Endodermal cell (in vitro differentiated cells): Measurements from ENCODE around the gene MAST3. TPM values are rescaled to one million over a fixed set of nuclear protein-coding genes. Genes with fewer than 3 reads are reported as not detected.
A peak's percentile ranks its signal among the peaks of the same experiment; 100 is the strongest.

Experiments
- DNase-seq: peaks from one replicate; pipeline ENCODE4 v3.0.0-alpha.2; 2017
- H3K27ac ChIP-seq: 2 replicates; pipeline ENCODE4 v1.5.1; 2013; ENCODE audit warnings: mild to moderate bottlenecking, low read depth, low read length, moderate library complexity
- H3K27me3 ChIP-seq: 2 replicates; pipeline ENCODE4 v1.6.1; 2013; ENCODE audit warnings: mild to moderate bottlenecking, low read length, moderate library complexity; ENCODE audit not compliant: insufficient read depth, control insufficient read depth, poor library complexity, severe bottlenecking
- H3K36me3 ChIP-seq: 2 replicates; pipeline ENCODE4 v1.7.0; 2013; ENCODE audit warnings: mild to moderate bottlenecking, low read length, moderate library complexity; ENCODE audit not compliant: control insufficient read depth, insufficient read depth
- H3K4me1 ChIP-seq: one replicate; pipeline ENCODE4 v1.7.0; 2013; ENCODE audit warnings: low read length; ENCODE audit not compliant: control insufficient read depth, insufficient read depth
- H3K4me3 ChIP-seq: 2 replicates; pipeline ENCODE4 v1.5.1; 2013; ENCODE audit warnings: mild to moderate bottlenecking, low read length, moderate library complexity
- H3K9ac ChIP-seq: 2 replicates; pipeline ENCODE4 v1.6.1; 2013; ENCODE audit warnings: mild to moderate bottlenecking, low read length, moderate library complexity; ENCODE audit not compliant: poor library complexity, severe bottlenecking; ENCODE audit errors: extremely low read depth
- H3K9me3 ChIP-seq: 2 replicates; pipeline ENCODE4 v1.6.1; 2013; ENCODE audit warnings: mild to moderate bottlenecking, low read length, moderate library complexity; ENCODE audit not compliant: control insufficient read depth
- H3K27ac Mint-ChIP-seq: 2 replicates; pipeline ENCODE4 v1.8.0; 2020; ENCODE audit warnings: mixed read lengths
- H3K27me3 Mint-ChIP-seq: 2 replicates; pipeline ENCODE4 v1.8.0; 2021; ENCODE audit warnings: mild to moderate bottlenecking, mixed read lengths; ENCODE audit not compliant: insufficient read depth
- H3K36me3 Mint-ChIP-seq: 2 replicates; pipeline ENCODE4 v1.8.0; 2020; ENCODE audit warnings: low read depth, mixed read lengths
- H3K4me1 Mint-ChIP-seq: 2 replicates; pipeline ENCODE4 v1.8.0; 2020; ENCODE audit warnings: mixed read lengths
- H3K4me3 Mint-ChIP-seq: 2 replicates; pipeline ENCODE4 v1.8.0; 2020; ENCODE audit warnings: mild to moderate bottlenecking, moderate library complexity, mixed read lengths
- H3K9me3 Mint-ChIP-seq: 2 replicates; pipeline ENCODE4 v1.8.0; 2020; ENCODE audit warnings: mild to moderate bottlenecking, mixed read lengths
- CTCF ChIP-seq: fragments of 200-600 bp; sonication (generic); conservative IDR thresholded peaks from 2 replicates; pipeline ENCODE4 v1.5.0; 2021; ENCODE audit warnings: antibody characterized with exemption, mild to moderate bottlenecking
- WGBS, 2 experiments: methylation state at CpG; one replicate each; pipeline versions ENCODE4 v1.1.5 to v1.1.7; 2013; ENCODE audit warnings: missing lambda C conversion rate in 2 of 2, mixed read lengths in 1 of 2; ENCODE audit not compliant: insufficient coverage in 1 of 2, insufficient read length in 1 of 2; 5-methylcytosine and 5-hydroxymethylcytosine counted together
- total RNA-seq, 2 donors: library from RNA; stranded (reverse); fragmentation: NEBNext Ultra II Directional in 1 of 2; extraction: Animal tissue kit (Norgen Biotek cat#: 25700) in 1 of 2; gene quantifications; 2 replicates in 1 of 2; 3 replicates in 1 of 2; pipeline ENCODE4 v1.2.1, GENCODE V29; 2021

The MAST3 gene
- total RNA-seq, 2 donors from 2014 or later = 13.0 to 15.1 TPM

DNA sequence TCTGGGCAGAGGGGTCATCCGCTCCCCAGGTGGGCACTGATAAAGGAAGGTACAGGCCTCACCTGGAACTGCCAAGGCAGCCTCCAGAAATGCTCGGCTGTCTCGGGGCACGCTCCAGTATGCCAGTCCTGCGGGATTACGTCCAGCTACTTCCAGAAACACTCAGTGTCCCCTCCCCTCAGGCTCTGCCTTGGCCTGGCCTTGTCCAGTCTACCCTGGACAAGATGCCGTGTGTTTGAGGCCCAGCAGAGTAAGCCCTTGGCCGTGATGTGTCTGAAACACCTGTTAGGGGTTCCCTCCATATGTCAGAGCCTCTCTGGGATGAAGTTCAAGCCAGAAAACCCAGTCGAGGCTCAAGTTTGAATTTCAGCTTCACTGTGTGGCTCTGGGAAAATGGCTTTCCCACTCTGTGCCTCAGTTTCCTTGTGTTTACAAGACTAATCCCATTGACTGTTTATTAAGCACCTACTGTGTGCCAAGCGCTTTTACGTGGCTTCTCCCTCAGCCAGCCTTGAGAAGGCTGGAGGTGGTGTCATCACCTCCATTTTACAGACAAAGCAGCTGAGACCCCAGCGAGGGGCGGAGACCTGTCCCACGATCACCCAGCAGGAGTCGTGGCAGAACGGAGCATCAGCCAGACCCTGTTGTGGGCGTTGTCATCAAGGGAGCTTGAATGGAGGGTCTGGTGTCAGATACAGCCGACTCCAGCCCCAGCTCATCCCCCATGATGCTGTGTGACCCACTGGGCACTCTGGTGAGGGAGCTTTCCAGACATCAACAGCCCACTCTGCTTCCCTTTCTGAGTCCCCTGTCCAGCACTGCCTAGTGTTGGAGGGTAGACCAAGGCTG lies 53.4 kb downstream of the MAST3 start:
- Mint-ChIP-seq H3K36me3 (peaks cover 13% of the 10 kb centered on the region), H3K27ac (no peak overlapping the region), H3K27me3 (no peaks in the 10 kb centered on the region), H3K4me3 (peak overlapping the region; percentile 79), H3K9me3 (no peaks in the 10 kb centered on the region), H3K4me1 (peaks cover 7% of the 10 kb centered on the region)
- DNase-seq = no peak
- Histone ChIP-seq H3K27ac (no peak overlapping the region), H3K36me3 (peaks cover 4% of the 10 kb centered on the region), H3K4me3 (no peak overlapping the region), H3K27me3 (no peaks in the 10 kb centered on the region), H3K9ac (no peak overlapping the region), H3K4me1 (no peaks in the 10 kb centered on the region), H3K9me3 (no peaks in the 10 kb centered on the region)
- no peak for TF ChIP-seq CTCF
- 85 to 91% methylated on average over 14 to 18 of the region's 18 CpGs for WGBS, 2 experiments

DNA sequence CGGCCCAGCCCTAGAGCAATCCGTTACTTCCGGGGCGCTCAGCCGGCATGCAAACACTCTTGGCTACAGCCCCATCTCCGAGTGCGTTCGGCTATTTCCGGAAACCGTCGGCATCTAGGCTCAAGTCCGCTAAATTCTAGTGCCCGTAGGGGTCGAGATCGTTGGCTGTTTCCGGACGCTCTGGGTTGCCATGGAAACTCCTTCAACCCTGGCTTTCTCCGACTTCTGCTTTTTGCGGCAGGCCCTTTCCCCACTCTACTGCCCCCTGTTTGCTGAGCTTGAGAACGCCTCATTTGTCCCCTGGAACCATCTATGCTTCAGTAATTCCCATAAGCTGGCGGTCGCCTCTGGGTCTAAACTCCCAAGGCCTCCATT lies 54.9 kb downstream of the MAST3 start:
- peak; percentile 99 for DNase-seq
- no peaks in the 10 kb centered on the region for H3K9me3 Mint-ChIP-seq
- no peaks in the 10 kb centered on the region for H3K27me3 Mint-ChIP-seq
- Histone ChIP-seq H3K27ac (peak overlapping the region; percentile 88), H3K9me3 (no peaks in the 10 kb centered on the region), H3K36me3 (peaks cover 4% of the 10 kb centered on the region), H3K27me3 (no peaks in the 10 kb centered on the region), H3K4me3 (peak overlapping the region; percentile 75), H3K4me1 (no peaks in the 10 kb centered on the region), H3K9ac (peak overlapping the region; percentile 75)
- peak; percentile 83 for TF ChIP-seq CTCF
- H3K4me3 Mint-ChIP-seq = peak overlapping the region; percentile 79
- H3K36me3 Mint-ChIP-seq = peaks cover 10% of the 10 kb centered on the region
- peak overlapping the region; percentile 98 for H3K27ac Mint-ChIP-seq
- 0 to 1% methylated on average over 19 to 22 of the region's 22 CpGs for WGBS, 2 experiments
- H3K4me1 Mint-ChIP-seq = peaks cover 7% of the 10 kb centered on the region

DNA sequence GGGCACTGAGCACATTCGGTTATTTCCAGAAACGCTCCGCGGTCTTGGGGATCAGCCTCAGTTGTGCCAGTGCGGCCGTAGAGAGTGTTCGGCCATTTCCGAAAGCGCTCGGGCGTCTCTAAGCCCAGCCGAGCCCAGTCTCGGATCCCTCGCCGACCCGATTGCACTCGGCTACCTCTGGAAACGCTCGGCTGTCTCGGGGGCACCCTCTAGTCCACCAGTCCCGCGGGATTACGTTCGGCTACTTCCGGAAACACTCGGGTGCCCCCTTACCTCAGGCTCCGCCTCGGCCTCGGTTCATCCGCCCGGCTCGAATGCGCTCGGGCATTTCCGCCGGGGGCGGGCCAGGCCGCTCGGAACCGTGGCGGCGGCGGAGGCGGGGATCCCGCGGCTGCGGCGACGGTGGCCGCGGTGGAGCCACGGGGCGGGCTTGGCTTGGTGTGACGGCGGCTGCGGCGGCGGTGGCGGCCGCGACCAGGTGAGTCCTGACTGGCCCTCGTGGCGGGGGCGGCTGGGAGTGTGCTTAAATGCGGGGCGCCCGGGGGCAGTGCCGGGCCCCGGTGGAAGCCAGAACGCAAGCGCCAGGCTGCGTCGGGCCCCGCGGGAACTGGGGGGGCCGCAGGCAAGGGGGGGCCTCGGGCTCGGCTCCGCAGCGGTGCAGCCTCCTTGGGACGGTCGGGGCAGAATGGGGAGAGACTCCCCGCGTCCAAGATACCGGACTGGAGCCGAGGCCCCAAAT lies 55.4 kb downstream of the MAST3 start, which contains the start of gene PIK3R2:
Gene PIK3R2 (plus strand): TSS at position 347 of the 739 bp plus-strand sequence. CDS start 2,717 bp downstream, outside the sequence.
- DNase-seq = peak; percentile 100
- Mint-ChIP-seq H3K36me3 (peaks cover 8% of the 10 kb centered on the region), H3K27ac (peak within 1 kb of the TSS; percentile 98), H3K4me1 (peaks cover 7% of the 10 kb centered on the region), H3K9me3 (no peaks in the 10 kb centered on the region), H3K27me3 (no peaks in the 10 kb centered on the region), H3K4me3 (peak within 1 kb of the TSS; percentile 79)
- Histone ChIP-seq H3K4me3 (peak within 1 kb of the TSS; percentile 83), H3K27me3 (no peaks in the 10 kb centered on the region), H3K36me3 (peaks cover 4% of the 10 kb centered on the region), H3K9me3 (no peaks in the 10 kb centered on the region), H3K4me1 (no peaks in the 10 kb centered on the region), H3K9ac (peak within 1 kb of the TSS; percentile 75), H3K27ac (peak within 1 kb of the TSS; percentile 88)
- WGBS, 2 experiments = 0% methylated on average over 23 to 86 of the region's 86 CpGs
- TF ChIP-seq CTCF = peak; percentile 6
